ENCODE results near the gene IL36A.

DNA sequence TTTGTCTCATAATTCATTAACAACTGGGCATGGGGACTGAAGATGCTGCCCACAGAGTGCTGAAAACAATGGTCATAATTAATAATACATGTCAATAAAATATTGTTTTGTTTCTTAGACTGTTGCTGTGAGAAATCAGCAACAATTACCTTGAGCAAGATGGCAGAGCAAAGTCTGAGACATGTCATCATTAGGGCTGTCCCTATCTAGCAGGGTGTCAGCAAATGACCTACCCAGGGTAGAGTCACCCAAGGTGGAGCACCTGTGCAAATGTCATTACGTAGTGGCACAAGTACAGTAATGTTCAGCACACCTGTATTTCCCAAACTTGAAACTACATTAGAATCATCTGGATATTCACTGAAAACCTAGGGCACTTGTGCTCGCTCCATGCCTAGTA, 10.6 kb upstream of the IL36A start:
- TF ChIP-seq CTCF (conservative IDR thresholded peaks at IDR 0.05; ENCODE audit: low read depth, low read length) = no peak
- TF ChIP-seq EZH2 (IDR thresholded peaks at IDR 0.05; ENCODE audit: borderline replicate concordance, low read depth, low read length, poor library complexity, severe bottlenecking) = no peak

Measured in A673 (cell line).